GM12878 (cell line): ENCODE results near the gene SMARCAL1.

Experiments used
- CREB1 ChIP-seq: IDR thresholded peaks from 2 replicates; pipeline ENCODE4 v1.6.1; 2012; ENCODE audit warnings: low read depth, mild to moderate bottlenecking, inconsistent platforms
- EZH2 ChIP-seq: IDR thresholded peaks from 2 replicates; pipeline ENCODE4 v1.6.1; 2012; ENCODE audit warnings: low read depth, mild to moderate bottlenecking, control low read depth, inconsistent platforms, low read length, borderline replicate concordance; ENCODE audit not compliant: control insufficient read depth
- TARDBP ChIP-seq: IDR thresholded peaks from 2 replicates; pipeline ENCODE4 v1.6.1; 2016; ENCODE audit warnings: borderline replicate concordance

DNA sequence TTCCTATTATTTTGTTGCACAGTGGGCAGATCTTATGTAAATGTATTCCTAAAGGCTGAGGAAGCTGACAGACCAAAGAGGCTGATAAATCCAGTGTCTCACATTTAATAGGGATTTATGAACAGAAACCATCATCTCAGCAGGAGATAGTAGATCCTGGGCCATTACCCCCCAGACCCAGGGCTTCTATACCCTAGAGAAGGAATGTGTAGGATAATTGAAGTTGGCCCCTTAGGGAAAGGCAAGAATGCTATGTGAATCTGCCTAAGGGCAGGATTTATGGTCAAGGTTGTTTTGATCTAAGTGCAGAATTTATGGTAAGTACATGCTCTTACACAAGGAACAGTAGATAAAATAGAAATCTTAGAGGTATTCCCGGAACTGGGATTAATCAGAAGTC is 115.3 kb downstream of the SMARCAL1 start:
- TF ChIP-seq EZH2 = no peak
- TF ChIP-seq TARDBP = no peak
- no peak for TF ChIP-seq CREB1
